Stimulated activated memory B cell treated with anti-CD40 and anti-IgM and Interleukin-4, amounts not matched to agents 10 μg/mL and 1 μg/mL and 100 μg/mL, for 72 hours (primary cell): ENCODE measurements around the gene KLRC3.

ENCODE experiments used
- ATAC-seq: fragments of 150-1000 bp; cut with Tn5 transposase; 2 replicates; pipeline ENCODE4 v1.10.0; 2021
- H3K27ac Mint-ChIP-seq: one replicate; pipeline ENCODE4 v1.8.0; 2022; ENCODE audit warnings: mild to moderate bottlenecking, mixed read lengths
- H3K27me3 Mint-ChIP-seq: one replicate; pipeline ENCODE4 v1.8.0; 2022; ENCODE audit warnings: mixed read lengths
- H3K36me3 Mint-ChIP-seq: one replicate; pipeline ENCODE4 v1.8.0; 2022; ENCODE audit warnings: mixed read lengths
- H3K4me1 Mint-ChIP-seq: one replicate; pipeline ENCODE4 v1.8.0; 2022; ENCODE audit warnings: mixed read lengths
- H3K4me3 Mint-ChIP-seq: one replicate; pipeline ENCODE4 v1.8.0; 2022; ENCODE audit warnings: mild to moderate bottlenecking, moderate library complexity, mixed read lengths
- H3K9me3 Mint-ChIP-seq: one replicate; pipeline ENCODE4 v1.8.0; 2022; ENCODE audit warnings: mixed read lengths

The KLRC3 gene

GRCh38 chr12:10366875-10367274 is 53.5 kb downstream of the KLRC3 start:
- H3K9me3 Mint-ChIP-seq = no peaks in the 10 kb centered on the region
- no peaks in the 10 kb centered on the region for H3K27me3 Mint-ChIP-seq
- H3K27ac Mint-ChIP-seq = no peak overlapping the region
- H3K4me3 Mint-ChIP-seq = no peak overlapping the region
- peaks cover 11% of the 10 kb centered on the region for H3K36me3 Mint-ChIP-seq
- H3K4me1 Mint-ChIP-seq = peaks cover 3% of the 10 kb centered on the region
- no peak for ATAC-seq

GRCh38 chr12:10365696-10366405 is 54.5 kb downstream of the KLRC3 start:
- Mint-ChIP-seq H3K27me3 (no peaks in the 10 kb centered on the region), H3K4me1 (no peaks in the 10 kb centered on the region)
- no peak for ATAC-seq

GRCh38 chr12:10364815-10365622 is 55.4 kb downstream of the KLRC3 start:
- ATAC-seq = peak; percentile 80
- Mint-ChIP-seq H3K4me1 (no peaks in the 10 kb centered on the region), H3K36me3 (peaks cover 11% of the 10 kb centered on the region), H3K9me3 (peaks cover 3% of the 10 kb centered on the region), H3K4me3 (no peak overlapping the region), H3K27me3 (no peaks in the 10 kb centered on the region), H3K27ac (no peak overlapping the region)

More at GRCh38 chr12:10365696-10366405, 54.5 kb downstream of the KLRC3 start:
- Mint-ChIP-seq H3K36me3 (peaks cover 11% of the 10 kb centered on the region), H3K4me3 (no peak overlapping the region), H3K27ac (no peak overlapping the region), H3K9me3 (peaks cover under 1% of the 10 kb centered on the region)

- H3K4me1 Mint-ChIP-seq = no peaks in the 10 kb centered on the region
Observed at GRCh38 chr12:10363914-10364814, 56.2 kb downstream of the KLRC3 start.

GRCh38 chr12:10363658-10363913 is 56.8 kb downstream of the KLRC3 start:
- H3K27ac Mint-ChIP-seq = no peak overlapping the region
- H3K27me3 Mint-ChIP-seq = no peaks in the 10 kb centered on the region
- no peak for ATAC-seq
- peaks cover 3% of the 10 kb centered on the region for H3K9me3 Mint-ChIP-seq
- no peaks in the 10 kb centered on the region for H3K4me1 Mint-ChIP-seq
- peaks cover 7% of the 10 kb centered on the region for H3K36me3 Mint-ChIP-seq
- H3K4me3 Mint-ChIP-seq = no peak overlapping the region

More at GRCh38 chr12:10363914-10364814, 56.2 kb downstream of the KLRC3 start:
- Mint-ChIP-seq H3K27ac (no peak overlapping the region), H3K27me3 (no peaks in the 10 kb centered on the region), H3K36me3 (peaks cover 11% of the 10 kb centered on the region), H3K9me3 (peaks cover 3% of the 10 kb centered on the region), H3K4me3 (no peak overlapping the region)
- peak; percentile 88 for ATAC-seq

- Mint-ChIP-seq H3K4me3 (no peak overlapping the region), H3K9me3 (peaks cover 3% of the 10 kb centered on the region), H3K27ac (no peak overlapping the region)
Observed at GRCh38 chr12:10362828-10363657, 57.4 kb downstream of the KLRC3 start.

GRCh38 chr12:10362325-10362724 is 58.1 kb downstream of the KLRC3 start:
- H3K27me3 Mint-ChIP-seq = no peaks in the 10 kb centered on the region
- H3K27ac Mint-ChIP-seq = no peak overlapping the region
- ATAC-seq = no peak
- no peak overlapping the region for H3K4me3 Mint-ChIP-seq
- H3K4me1 Mint-ChIP-seq = no peaks in the 10 kb centered on the region
- H3K9me3 Mint-ChIP-seq = peaks cover 3% of the 10 kb centered on the region
- H3K36me3 Mint-ChIP-seq = no peaks in the 10 kb centered on the region

More at GRCh38 chr12:10362828-10363657, 57.4 kb downstream of the KLRC3 start:
- Mint-ChIP-seq H3K27me3 (no peaks in the 10 kb centered on the region), H3K36me3 (peaks cover 2% of the 10 kb centered on the region), H3K4me1 (no peaks in the 10 kb centered on the region)
- ATAC-seq = no peak
